Stimulated activated CD4-positive, alpha-beta T cell treated with anti-CD3 and anti-CD28 coated beads, Interleukin-12 subunit alpha, Interleukin-12 subunit beta, amount 100 ng/mL, for 24 hours (primary cell): ENCODE measurements around the gene DIDO1.
"Not testable (repeated sequence)": the region's sequence is repeated elsewhere in the genome, so short reads cannot be mapped to it uniquely, and the experiment has no call there.

Source experiments
- DNase-seq, 2 experiments: peaks; one replicate each; pipeline ENCODE4 v3.0.0-alpha.2; 2020; ENCODE audit warnings: low read depth in 2 of 2

The DIDO1 gene

DNA sequence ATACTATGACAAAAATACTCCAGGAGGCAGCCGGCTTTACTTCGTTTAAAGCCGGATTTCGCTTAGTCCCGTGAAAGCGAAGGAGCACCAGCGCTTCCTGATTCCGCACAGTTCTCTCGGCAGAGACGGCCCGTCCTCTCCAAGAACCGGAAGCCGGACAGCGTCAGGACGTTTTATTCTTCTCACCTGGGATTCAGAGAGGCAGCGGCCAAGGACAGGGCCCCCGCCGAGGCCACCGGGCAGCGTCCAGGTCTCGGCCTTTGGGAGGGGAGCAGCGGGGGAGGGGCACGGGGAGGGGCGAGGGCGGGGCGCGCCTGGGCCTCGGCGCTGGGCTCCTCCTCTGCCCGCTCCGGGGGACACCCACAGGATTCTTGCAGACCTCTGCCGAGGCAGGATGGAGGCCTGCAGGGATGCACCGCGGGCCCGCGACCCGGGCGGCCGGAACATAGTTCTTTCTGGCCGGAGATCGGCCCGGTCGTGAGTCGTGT lies 2.8 kb upstream of the DIDO1 start:
- DNase-seq: peak in 1 of 2 experiments; percentile 44

DNA sequence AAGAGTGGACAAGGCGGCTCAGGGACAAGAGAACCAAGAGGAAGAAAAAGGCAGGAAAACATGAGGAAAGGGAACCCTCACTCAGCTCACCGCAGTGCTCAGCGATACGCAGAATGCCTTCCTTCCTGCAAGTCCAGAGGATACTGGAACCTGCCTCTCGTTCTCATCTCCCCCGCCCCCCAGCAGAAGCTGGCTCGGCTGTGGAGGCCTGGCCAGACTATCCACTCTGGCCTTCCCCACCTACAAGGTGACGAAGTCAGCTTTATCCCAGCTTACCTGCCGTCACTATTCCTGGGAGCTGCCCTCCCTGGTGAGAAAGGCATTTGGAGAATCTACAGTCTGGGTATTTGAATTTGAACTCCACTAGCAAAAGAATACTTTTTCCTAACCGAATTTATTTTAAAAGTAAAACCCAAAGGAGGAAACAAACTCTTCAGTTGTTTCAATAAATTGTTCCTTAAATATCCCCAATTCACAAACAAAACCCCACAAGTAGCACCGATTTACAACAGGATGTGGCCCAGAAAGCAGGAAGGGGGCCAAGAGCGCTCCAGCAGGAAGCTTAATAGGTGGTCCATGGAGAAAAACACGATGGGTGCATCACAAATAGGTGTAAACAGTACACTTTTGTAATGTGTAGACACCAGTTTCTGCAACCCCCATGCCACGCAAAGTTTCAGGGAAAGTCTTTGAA lies 2.1 kb upstream of the DIDO1 start:
- DNase-seq: no peak

DNA sequence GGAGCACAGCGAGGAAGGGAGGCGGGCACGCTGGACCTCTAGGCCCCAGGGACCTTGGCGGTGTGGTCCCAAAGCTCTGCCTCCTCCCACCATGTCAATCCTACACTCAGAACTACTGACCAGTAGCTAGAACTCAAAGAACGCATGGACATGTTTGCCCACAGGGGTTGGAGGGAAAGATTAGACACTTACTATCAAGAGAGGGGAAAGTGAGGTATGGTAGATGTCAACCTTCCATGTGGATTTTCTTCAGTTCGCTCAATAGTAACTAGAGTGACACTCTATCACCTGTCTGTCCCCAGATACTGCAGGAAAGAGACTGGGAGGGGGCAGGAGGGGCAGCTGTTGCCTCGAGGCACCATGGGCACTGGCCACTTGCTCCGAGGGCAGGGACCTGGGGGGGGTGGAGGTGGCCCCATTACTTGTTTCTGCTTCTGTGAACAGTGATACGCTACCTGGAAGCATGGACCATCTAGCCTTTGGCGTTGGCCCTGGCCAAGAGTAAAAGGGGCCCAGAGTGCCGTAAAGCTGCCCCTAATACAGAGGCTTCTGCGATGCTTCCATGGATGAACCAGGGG lies 912 bp upstream of the DIDO1 start:
- DNase-seq: no peak

DNA sequence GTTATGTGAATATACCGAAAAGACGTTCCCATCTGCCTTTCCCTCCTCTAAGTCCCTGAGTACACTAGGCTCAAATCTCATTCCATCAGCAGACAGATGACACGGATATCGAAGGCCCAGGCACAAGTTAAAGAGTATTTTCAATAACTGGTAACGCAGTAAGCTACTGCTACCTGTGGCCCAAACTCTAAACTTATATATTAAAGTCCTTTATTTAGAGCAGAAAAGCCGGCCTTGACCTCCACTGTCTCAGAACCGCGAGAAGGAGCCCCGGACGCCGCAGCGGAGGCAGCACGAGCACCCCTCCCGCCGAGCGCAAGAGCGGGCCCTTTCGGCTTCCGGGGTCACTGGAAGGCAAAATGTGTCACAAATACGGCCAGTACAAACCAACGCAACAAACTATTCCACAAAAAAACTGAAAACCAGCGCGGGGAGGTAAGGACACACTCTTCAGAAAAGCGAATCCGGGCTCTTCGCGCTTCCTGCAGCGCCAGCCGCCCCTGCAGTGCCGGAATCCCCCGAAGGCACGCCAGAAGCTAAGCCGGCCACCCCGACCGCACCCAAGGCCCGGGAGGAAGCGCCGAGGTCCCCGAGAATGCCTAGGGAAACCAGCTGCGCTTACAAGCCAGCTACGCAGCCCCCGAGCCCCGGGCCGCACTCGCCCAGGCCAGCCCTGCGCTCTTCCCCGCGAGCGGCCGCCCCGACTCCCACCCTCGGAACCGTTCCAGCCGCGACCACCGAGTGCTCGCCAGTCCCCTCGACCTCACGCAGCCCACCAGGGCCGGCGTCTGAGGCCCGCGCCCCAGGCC lies 681 bp downstream of the DIDO1 start:
- DNase-seq: no peak

DNA sequence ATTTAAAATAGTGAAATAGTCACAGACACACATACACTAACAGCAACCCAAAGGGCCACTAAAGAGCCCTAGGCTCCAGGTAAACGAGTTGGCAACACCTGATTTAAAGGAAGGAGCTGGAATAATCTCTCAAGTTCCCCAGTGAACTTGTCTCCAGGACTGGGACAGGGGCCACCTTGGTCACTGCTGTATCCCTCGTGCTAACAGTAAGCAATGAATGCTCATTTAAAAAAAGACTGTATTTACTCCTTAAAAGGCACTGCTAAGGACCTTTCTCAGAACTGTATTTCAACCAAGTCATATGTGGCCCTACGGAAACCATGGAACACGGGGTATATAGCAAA lies 1.3 kb downstream of the DIDO1 start:
- DNase-seq: no peak

DNA sequence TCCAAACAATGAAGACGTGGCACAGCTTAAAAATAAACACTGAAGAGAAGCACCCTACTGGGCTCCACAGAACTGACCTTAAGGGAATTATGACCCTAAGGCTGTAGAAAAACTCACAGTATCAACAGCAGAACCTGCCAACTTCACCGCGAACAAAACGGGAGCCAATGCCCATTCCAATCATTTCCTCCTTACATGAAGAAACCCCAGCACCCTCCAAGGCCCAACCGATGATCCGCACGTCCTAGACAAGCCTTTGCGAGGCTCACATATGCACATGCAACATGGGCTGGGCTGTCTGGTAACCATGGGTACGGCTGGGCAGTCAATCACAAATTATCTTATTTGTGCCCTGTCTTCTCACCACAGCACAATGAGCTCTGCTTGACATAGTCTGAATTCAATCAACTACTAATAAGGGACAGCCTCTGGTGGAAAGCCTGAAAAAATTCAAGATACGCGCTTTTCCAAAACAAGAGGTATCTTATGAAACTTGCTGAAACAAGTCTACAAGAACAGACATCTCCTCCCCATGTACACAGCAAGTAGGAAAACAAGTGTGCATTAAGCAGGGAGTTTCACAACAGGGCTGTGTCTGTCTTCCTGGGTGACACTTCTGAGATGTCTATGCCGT lies 1.7 kb downstream of the DIDO1 start:
- no peak for DNase-seq

DNA sequence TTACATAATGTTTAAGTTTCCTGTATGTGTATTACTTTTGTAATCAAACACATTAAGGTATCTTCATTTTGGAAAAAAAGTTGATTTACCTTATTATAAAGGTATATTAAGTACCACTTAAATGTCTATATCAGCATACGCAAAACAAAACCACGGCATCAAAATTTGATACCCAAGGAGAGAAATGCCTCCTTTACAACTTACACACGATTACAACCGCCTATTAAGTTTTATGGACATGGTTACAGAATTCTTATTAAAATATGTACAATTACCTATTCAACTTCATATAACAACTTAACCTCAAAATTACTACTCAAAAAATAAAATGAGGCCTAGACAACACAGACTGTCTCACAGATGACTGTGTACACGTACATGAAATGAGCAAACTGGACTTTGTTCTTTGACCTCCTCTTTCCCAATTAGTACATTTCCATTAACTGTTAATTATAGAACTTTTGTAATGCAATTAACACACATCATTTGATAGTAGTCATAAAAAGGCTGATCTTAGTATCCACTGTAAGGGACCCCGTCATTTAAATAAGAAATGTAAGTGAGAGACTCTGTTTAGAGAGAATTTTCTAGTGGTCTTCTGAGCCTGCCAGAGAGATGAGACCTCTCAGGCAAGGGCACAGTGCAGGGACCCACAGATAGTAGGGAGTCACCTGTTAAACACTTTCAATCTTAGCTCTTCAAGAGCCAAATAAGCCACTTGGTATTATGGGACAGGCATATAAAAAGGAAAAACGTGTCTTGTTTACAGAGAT lies 2.5 kb downstream of the DIDO1 start:
- no peak for DNase-seq

DNA sequence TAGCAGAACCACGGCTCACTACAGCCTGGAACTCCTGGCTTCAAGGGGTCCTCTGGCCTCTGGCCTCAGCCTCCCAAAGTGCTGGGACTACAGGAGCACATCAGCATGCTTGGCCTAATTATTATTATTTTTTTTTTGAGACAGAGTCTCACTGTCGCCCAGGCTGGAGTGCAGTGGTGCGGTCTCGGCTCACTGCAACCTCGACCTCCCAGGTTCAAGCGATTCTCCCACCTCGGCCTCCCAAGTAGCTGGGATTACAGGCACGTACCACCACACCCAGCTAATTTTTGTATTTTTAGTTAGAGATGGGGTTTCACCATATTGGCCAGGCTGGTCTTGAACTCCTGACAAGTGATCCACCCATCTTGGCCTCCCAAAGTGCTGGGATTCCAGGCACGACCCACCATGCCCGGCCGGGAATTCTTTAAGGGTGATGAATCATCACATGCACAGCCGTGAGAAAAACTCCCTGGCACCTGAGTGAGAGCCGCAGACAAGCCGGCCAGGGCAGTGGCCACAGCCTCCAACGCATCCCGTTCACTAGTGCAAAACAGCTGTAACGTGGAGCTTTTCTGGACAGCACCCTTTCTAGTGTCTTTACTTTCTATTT lies 3.1 kb downstream of the DIDO1 start:
- DNase-seq: not testable (repeated sequence)

DNA sequence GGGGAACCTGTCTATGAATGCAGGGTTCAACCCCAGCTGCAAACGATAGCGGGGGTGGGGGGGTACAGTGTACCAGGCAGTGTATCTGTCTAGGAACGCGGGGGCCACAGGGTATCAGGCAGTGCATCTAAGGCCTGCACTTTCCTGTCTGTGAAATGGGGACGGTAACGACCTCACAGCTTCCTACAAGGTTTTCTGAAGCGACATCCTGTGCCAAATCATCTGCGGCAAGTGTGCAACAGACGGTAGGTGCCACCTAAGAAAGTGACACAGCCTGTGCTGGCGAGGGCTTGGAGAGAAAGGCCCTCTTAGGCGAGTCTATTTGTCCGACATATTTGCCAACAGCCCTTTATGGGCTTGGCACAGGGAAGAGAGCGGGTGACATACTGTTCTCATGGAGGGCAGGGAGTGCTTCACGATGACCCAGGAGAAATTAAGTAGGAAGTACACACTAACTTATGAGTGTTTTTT lies 3.8 kb downstream of the DIDO1 start:
- DNase-seq: no peak

DNA sequence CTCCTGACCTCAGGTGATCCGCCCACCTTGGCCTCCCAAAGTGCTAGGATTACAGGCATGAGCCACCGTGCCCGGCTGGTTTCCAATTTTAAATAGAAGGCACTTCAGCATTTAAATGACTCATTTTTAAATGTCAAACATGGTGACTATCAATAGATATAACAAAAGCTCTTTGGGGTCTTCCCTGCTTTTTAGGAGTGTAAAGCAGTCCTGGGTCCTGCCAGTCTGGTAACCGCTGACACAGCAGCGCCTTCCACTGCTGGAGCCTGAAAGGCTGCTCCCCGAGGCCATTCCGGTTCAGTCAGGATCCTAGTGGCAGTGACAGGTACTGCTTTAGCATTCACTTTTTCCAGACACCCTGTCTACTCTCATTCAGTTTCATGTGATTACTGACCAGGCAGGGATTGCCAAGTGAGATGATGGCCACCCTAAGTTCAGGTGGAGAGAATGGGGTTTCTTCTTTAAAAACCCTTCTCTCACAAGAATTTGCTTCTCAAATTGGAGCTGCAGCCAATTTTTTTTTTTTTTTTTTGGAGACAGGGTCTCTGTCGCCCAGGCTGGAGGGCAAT lies 5.1 kb downstream of the DIDO1 start:
- peak in 1 of 2 experiments; percentile 54 for DNase-seq

DNA sequence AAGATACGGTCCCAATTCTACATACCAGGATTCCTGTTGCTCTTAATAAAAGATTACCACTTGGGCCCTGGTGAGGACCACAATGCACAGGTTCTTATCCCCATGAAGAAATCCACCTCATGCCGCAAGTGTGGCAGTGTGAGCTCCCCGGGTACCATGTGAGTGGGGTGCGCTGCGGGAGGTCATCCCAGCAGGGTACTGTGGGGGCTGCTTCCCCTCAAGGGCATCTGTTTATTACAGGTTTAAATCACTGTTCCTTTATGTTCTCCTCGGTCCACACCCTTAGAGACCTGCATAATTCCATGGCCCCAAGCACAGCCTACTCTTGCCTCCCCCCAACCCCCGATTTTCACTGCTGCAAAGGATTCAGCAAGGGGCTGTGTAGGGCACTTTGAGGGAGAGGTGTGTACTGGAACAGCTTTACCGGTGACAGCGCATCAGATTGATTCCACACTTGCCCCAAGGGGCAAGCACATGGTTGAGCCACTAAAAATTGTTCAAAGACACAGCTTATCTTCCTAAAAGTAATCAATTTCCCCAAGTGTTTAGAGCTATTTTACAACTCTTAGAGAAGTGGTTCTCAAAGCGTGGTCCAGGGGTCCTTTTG lies 6.2 kb downstream of the DIDO1 start:
- DNase-seq: no peak

DNA sequence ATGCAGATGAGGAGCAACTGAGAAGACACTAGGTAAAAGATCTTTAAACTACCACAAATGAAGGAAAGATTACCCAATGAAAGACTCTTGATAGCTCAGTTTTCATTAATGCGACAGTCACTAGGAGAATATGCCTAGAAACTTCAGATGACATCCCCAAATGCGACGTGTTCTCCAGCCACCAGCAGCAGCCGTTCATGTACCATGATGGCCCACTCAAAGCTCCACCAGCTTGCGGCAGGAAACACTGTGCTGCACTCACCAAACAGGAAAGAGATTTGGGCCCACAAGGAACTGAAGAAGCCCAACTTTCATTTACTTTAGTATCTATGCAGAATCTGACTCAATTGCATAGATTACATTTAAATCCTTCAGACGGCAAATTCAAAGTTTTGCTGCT lies 7.5 kb downstream of the DIDO1 start:
- no peak for DNase-seq

DNA sequence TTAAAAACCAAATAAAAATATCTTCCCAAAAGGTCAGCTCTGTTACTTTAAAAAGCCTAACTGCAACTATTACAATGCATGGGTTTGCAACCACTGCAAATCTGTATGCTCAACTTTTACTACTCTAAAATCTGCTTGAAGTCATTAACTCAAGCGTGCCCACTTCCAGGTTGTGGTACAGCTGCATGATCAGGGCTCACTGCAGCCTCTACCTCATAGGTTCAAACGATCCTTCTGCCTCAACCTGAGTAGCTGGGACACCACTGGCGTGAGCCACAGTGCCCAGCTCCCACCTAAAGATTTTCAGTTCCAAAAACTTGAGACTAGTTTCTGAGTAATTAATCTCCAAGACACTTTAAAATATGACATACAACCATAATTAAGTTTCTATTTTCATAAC lies 8.2 kb downstream of the DIDO1 start:
- no peak for DNase-seq

DNA sequence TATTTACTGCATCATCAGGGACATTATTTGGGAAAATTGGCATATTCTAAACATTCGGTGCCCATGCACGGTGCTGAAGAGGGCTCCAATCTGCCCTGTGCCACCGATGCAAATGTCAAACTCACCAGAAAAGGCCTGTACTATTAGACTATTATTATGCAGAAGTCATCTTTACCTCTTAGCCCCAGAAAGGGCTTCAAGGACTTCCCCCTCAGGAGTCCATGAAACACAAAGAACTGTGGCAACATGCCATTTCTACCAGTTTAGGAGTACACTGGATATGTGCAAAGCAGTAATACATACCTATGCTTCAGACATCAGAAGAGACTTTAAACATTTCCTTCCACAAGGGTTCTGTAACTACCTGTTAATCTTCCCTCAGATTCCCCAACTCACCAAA lies 8.6 kb downstream of the DIDO1 start:
- no peak for DNase-seq

DNA sequence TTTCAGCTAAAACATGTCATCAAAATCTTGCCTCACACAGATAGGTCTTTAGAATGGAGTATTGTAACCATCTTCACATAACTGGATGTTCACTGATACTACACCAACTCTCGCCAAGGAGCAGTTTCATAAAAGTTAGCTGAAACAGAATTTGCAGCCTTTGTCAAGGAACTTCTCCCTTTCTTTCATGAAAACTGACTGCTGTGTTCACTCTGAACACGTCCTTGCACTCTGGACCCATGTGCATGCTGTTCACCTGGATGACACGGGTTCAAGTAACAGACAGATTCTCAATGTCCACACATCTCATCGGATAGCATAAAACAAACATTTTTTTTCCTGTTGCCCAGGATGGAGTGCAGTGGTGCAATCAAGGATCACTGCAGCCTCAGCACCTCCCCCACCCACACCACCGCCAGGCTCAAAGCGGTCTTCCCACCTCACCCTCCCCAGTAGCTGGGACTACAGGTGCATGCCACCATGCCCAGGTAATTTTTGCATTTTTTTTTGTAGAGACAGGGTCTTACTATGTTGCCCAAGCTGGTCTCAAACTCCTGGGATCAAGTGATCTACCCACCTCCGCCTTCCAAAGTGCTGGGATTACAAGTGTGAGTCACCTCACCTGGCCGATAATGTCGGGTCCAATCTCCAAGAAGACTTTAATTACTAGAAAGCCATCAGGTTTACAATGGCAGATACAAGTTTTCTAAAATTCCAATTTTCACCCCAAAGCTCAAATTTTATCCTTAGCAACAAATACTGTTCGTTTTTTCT lies 9.4 kb downstream of the DIDO1 start:
- DNase-seq: no peak

DNA sequence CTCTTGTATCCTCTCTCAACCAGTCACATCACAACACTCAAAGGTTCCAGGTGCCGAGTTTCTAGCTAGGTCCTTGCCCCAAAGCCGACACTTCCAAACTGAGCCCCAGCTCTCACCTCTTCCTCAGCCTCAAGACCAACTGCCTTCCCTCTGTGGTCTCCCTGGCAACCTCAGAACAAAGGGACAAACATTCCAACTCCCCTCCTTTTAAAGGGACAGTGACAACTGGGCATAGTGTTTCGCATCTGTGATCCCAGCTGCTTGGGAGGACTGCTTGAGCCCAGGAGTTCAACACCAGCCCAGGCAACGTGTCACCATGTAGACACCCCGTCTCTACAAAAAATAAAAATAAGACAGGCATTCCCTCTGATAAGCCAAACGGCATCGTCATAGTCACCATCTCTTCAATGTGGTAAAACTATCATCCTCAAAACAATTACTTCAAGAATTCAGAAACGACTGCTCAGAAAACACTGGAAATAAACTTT lies 11.3 kb downstream of the DIDO1 start:
- DNase-seq: no peak

DNA sequence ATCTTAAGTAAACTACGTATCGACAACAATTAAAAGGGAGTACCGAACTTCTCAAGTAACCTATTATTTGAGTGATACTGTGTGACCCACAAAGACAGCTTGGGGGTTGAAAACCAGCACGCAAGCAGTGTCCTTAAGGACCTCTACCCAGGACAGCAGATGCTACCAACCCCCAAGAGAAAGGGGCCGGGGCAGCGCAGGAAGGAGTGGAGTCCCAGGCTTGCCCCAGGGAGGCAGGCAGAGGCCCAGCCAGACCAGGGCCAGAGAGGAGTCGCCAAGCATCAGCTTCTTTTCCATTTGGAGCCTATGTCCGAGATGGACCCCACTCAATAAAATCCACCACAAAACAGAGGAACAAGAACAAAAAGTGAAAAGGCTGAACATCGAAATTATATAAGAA lies 11.9 kb downstream of the DIDO1 start:
- DNase-seq: no peak

DNA sequence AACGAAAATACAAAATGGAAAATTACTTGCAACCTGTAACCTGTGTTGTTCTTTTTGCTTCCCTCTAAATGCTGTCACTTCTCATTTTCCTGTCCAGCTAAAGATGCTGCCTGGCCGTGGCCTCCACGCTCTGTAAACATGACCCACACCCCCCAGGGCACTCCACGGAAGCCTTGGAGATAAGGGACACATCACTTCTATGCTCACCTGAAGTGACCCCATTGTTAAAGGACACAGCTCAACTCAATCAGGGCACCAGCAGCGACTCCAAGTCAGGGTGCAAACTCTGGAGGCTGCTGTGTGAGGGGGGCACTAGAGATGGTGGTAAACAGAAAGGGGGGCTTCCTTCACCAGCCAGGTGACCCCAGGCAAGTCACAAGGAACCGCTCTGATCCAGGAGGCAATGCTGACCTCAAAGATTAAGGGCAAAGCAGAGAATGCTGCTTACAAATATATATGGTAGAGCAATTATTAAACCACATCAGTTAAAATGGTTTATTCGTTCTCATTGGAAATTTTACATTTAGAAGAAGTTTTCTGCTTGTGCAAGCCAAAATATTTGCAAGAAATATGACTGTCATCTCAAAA lies 13.2 kb downstream of the DIDO1 start:
- DNase-seq: no peak

DNA sequence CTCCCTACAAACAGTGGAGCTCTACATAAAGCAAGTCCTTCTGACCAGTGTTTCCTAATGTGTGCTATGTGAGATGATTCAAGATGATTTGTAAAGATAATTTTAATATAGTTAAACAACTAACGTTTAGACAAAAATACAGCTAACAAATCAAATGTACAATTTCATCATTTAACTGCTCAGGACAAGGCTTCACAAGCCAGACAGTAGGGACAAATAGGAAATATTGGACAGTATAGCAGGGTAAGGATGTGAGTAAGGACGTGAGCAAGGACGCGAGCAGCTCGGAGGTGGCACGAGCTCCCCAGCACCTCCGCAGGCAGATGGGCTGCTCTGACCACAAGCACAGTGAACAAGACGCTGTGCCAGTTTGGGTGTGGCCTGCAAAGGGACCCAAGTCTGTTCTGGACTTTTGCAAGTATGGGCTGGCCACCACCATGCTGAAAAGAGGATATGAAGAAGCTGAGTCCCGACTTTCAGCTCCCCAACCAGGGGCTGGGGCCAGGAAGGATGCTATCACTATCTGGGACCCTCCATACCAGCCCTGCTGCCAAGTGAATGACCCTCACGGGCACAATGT lies 14.5 kb downstream of the DIDO1 start:
- DNase-seq: no peak
